Hepatocyte (in vitro differentiated cells): ENCODE data around the gene AP5S1.

ENCODE experiments used
- EZH2 ChIP-seq: fragments of 200-600 bp; sonication (generic); IDR thresholded peaks from 2 replicates; pipeline ENCODE4 v1.6.1; 2016; ENCODE audit warnings: antibody characterized with exemption, mild to moderate bottlenecking, borderline replicate concordance
- EZH2phosphoT487 ChIP-seq: fragments of 200-600 bp; sonication (generic); IDR thresholded peaks from one replicate; pipeline ENCODE4 v1.6.1; 2018; ENCODE audit warnings: antibody characterized with exemption, mild to moderate bottlenecking, low read depth, moderate library complexity; ENCODE audit not compliant: unreplicated experiment, severe bottlenecking

GRCh38 chr20:3797592-3798372, 22.6 kb upstream of the AP5S1 start:
- TF ChIP-seq EZH2 = no peak
- TF ChIP-seq EZH2phosphoT487 = no peak
